ENCODE measurements around the gene RECK. TPM values are rescaled to one million over a fixed set of nuclear protein-coding genes. Genes with fewer than 3 reads are reported as not detected.
"Not testable (repeated sequence)": the region's sequence is repeated elsewhere in the genome, so short reads cannot be mapped to it uniquely, and the experiment has no call there.

The RECK gene
- total RNA-seq, 2 donors from 2014 or later: 6.3 to 6.8 TPM

DNA sequence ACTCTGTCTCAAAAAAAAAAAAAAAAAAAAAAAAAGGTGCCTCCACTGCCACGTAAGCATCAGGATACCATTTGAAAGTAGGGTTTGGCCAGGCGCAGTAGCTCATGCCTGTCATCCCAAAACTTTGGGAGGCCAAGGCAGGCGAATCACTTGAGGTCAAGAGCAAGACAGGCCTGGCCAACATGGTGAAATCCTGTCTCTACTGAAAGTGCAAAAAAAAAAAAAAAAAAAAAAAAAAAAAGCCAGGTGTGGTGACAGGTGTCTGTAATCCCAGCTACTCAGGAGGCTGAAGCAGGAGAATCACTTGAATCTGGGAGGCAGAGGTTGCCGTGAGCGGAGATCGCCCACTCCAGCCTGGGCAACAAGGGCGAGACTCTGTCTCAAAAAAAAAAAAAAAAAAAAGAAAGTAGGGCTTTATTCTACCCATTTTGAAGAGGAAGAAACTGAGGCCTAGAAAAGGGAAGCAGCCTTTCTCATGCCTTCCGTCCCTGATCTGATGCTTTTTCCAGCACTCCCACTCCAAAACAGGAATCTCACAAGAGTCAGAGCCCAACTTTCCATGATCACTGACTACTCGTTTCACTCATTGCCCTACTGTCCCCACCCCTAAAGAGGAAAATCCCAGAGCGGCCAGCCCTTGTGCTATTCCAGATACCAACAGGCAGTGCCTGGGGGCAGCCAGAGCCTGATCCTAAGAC is 116.2 kb downstream of the RECK start:
- H3K4me3 Mint-ChIP-seq: peak overlapping the region in 1 of 2 donors; percentile 8
- DNase-seq: no peak
- peaks cover 57% of the 10 kb centered on the region for H3K4me1 Mint-ChIP-seq (ENCODE audit: low read depth)
- ATAC-seq (replicated peaks in 1 of 2): no peak
- H3K27me3 Mint-ChIP-seq (ENCODE audit: low read depth): no peaks in the 10 kb centered on the region
- no peaks in the 10 kb centered on the region for H3K9me3 Mint-ChIP-seq
- peaks cover 5 to 6% of the 10 kb centered on the region in 2 donors for H3K36me3 Mint-ChIP-seq (ENCODE audit: insufficient read depth in 2 of 2)
- H3K27ac Mint-ChIP-seq: no peak overlapping the region

GRCh38 chr9:36153746-36154145 is 117.0 kb downstream of the RECK start:
- H3K27ac Mint-ChIP-seq: peak overlapping the region; percentile 74
- H3K4me1 Mint-ChIP-seq (ENCODE audit: low read depth): peaks cover 57% of the 10 kb centered on the region
- no peaks in the 10 kb centered on the region for H3K27me3 Mint-ChIP-seq (ENCODE audit: low read depth)
- no peak for ATAC-seq (replicated peaks in 1 of 2)
- peaks cover 5 to 6% of the 10 kb centered on the region in 2 donors for H3K36me3 Mint-ChIP-seq (ENCODE audit: insufficient read depth in 2 of 2)
- H3K4me3 Mint-ChIP-seq: no peak overlapping the region
- no peaks in the 10 kb centered on the region for H3K9me3 Mint-ChIP-seq
- DNase-seq: no peak

DNA sequence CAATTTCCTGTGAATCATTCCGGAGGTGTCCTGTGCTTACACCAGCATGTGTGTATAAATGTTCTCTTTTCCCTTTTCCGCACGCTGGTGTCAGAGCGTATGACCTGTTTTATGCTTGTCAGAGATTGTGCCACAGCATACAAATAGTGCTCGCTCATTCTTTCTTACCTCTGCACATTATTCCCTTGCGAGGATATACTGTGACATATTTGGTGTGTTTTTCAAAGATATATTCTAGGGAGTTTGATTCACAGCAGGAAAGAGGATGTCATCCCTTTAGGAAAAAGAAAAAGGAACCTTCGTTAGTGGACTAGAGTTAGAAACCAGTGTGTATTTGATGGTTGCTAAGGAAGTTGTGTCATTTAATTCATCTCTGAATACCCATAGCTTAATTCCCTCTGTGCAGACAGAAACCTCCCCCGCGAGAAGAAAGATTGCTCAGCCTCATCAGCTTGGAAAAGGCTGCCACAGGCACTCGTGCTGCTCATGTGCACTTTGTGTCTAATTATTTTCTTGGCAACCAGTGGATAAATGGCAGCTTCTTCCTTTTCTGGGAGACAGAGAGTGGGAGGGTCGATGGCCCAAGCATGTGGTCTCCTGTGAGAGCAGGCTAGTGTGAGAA is 117.7 kb downstream of the RECK start:
- no peaks in the 10 kb centered on the region for H3K27me3 Mint-ChIP-seq (ENCODE audit: low read depth)
- H3K9me3 Mint-ChIP-seq: no peaks in the 10 kb centered on the region
- H3K4me1 Mint-ChIP-seq (ENCODE audit: low read depth): peaks cover 53% of the 10 kb centered on the region
- no peak for ATAC-seq (replicated peaks in 1 of 2)
- peaks cover 5 to 7% of the 10 kb centered on the region in 2 donors for H3K36me3 Mint-ChIP-seq (ENCODE audit: insufficient read depth in 2 of 2)
- DNase-seq: no peak
- H3K4me3 Mint-ChIP-seq: peak overlapping the region in 1 of 2 donors; percentile 26
- H3K27ac Mint-ChIP-seq: peak overlapping the region; percentile 22

DNA sequence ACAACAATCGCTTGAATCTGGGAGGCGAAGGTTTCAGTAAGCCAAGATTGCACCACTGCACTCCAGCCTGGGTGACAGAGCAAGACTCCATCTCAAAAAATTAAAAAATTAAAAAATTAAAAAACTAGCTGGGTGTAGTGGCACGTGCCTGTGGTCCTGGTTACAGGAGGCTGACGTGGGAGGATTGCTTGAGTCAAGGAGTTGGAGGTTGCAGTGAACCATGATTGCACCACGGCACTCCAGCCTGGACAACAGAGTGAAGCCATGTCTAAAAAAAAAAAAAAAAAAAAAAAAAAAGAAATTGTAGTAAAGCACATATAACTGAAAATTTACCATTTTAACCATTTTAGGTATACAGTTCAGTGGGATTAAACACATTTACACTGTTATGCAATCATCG is 119.4 kb downstream of the RECK start:
- peaks cover 5 to 7% of the 10 kb centered on the region in 2 donors for H3K36me3 Mint-ChIP-seq (ENCODE audit: insufficient read depth in 2 of 2)

GRCh38 chr9:36158122-36158521 is 121.4 kb downstream of the RECK start:
- Mint-ChIP-seq H3K9me3 (no peaks in the 10 kb centered on the region), H3K4me1 (ENCODE audit: low read depth) (peaks cover 18% of the 10 kb centered on the region), H3K27me3 (ENCODE audit: low read depth) (no peaks in the 10 kb centered on the region), H3K4me3 (no peak overlapping the region), H3K27ac (no peak overlapping the region), H3K36me3 (ENCODE audit: insufficient read depth in 2 of 2) (peaks cover 4 to 5% of the 10 kb centered on the region in 2 donors)
- ATAC-seq (replicated peaks in 1 of 2): no peak
- no peak for DNase-seq

More for the DNA sequence above, 119.4 kb downstream of the RECK start:
- no peaks in the 10 kb centered on the region for H3K9me3 Mint-ChIP-seq
- no peaks in the 10 kb centered on the region for H3K27me3 Mint-ChIP-seq (ENCODE audit: low read depth)
- ATAC-seq (replicated peaks in 1 of 2) (no peak), DNase-seq (no peak)
- H3K4me3 Mint-ChIP-seq: no peak overlapping the region
- H3K4me1 Mint-ChIP-seq (ENCODE audit: low read depth): peaks cover 36% of the 10 kb centered on the region
- H3K27ac Mint-ChIP-seq: no peak overlapping the region

DNA sequence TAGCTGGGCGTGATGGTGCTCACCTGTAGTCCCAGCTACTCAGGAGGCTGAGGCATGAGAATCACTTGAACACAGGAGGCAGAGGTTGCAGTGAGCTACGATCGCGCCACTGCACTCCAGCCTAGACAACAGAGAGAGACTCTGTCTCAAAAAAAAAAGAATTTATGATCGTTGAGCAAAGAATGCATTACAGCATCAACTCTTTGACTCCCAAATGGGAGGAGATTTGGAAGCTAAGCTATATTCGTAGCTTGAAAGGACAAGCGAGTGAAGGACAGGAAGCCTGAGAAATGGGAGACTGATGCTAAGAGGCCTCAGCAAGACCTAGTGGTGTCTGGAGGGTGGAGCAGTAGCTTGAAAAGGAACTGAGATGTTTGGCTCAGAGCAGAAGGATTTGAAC is 122.2 kb downstream of the RECK start:
- ATAC-seq (replicated peaks in 1 of 2) (no peak), DNase-seq (no peak)
- H3K27me3 Mint-ChIP-seq (ENCODE audit: low read depth): no peaks in the 10 kb centered on the region
- peaks cover 12% of the 10 kb centered on the region for H3K4me1 Mint-ChIP-seq (ENCODE audit: low read depth)
- H3K27ac Mint-ChIP-seq: no peak overlapping the region
- H3K4me3 Mint-ChIP-seq: no peak overlapping the region
- peaks cover 3 to 5% of the 10 kb centered on the region in 2 donors for H3K36me3 Mint-ChIP-seq (ENCODE audit: insufficient read depth in 2 of 2)
- H3K9me3 Mint-ChIP-seq: no peaks in the 10 kb centered on the region

DNA sequence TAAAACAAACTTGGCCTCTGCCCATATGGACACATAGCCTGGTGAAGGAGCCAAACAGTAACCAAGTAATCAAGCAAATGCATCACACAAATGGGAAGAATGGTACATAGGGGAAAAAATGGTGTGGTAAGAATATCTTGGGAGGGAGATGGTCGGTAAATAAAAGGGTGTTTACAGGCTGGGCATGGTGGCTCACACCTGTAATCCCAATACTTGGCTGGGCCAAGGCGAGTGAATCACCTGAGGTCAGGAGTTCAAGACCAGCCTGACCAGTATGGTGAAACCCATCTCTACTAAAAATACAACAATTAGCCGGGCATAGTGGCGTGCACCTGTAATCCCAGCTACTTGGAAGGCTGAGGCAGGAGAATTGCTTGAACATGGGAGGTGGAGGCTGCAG is 122.8 kb downstream of the RECK start:
- not testable (repeated sequence) for H3K36me3 Mint-ChIP-seq (ENCODE audit: insufficient read depth in 2 of 2)

DNA sequence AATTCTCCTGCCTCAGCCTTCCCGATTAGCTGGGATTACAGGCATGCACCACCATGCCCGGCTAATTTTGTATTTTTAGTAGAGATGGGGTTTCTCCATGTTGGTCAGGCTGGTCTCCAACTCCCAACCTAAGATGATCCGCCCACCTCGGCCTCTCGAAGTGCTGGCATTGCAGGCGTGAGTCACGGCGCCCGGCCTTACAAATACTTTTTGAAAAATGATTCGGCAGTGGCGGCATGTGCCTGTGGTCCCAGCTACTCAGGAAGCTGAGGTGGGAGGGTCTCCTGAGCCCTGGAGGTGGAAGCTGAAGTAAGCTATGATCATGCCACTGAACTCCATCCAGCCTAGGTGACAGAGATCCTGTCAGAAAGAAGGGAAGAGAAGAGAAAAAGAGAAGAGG is 123.4 kb downstream of the RECK start:
- not testable (repeated sequence) for H3K9me3 Mint-ChIP-seq; DNase-seq; ATAC-seq (replicated peaks in 1 of 2); H3K4me3 Mint-ChIP-seq; H3K36me3 Mint-ChIP-seq (ENCODE audit: insufficient read depth in 2 of 2); H3K27ac Mint-ChIP-seq; H3K27me3 Mint-ChIP-seq (ENCODE audit: low read depth)
- peaks cover 12% of the 10 kb centered on the region for H3K4me1 Mint-ChIP-seq (ENCODE audit: low read depth)

More for the DNA sequence above, 122.8 kb downstream of the RECK start:
- H3K27ac Mint-ChIP-seq; ATAC-seq (replicated peaks in 1 of 2); H3K9me3 Mint-ChIP-seq; H3K27me3 Mint-ChIP-seq (ENCODE audit: low read depth); H3K4me3 Mint-ChIP-seq; DNase-seq: not testable (repeated sequence)
- peaks cover 12% of the 10 kb centered on the region for H3K4me1 Mint-ChIP-seq (ENCODE audit: low read depth)

DNA sequence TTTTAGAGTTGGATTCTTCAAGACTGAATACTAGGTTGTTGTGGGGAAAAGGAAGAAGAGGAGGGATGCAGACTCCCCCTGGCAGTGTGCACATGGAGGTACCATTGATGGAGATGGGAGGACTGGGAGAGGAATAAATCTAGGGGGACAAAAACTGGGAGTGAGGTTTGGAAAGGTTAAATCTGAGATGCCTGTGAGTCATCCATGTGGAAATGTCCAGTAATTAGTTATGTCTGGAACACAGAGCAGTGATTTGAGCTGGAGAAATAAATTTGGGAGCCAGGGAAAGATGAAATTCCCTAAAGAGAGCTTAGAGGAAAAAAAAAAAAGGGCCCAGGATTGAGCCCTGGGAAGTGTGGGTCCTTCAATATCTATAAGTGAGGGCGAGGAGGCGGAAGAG is 124.5 kb downstream of the RECK start:
- H3K27me3 Mint-ChIP-seq (ENCODE audit: low read depth): no peaks in the 10 kb centered on the region
- no peaks in the 10 kb centered on the region for H3K9me3 Mint-ChIP-seq
- ATAC-seq (replicated peaks in 1 of 2) (no peak), DNase-seq (no peak)
- H3K36me3 Mint-ChIP-seq (ENCODE audit: insufficient read depth in 2 of 2): peaks cover 1 to 3% of the 10 kb centered on the region in 2 donors
- peaks cover 12% of the 10 kb centered on the region for H3K4me1 Mint-ChIP-seq (ENCODE audit: low read depth)
- H3K27ac Mint-ChIP-seq: no peak overlapping the region
- H3K4me3 Mint-ChIP-seq: no peak overlapping the region

DNA sequence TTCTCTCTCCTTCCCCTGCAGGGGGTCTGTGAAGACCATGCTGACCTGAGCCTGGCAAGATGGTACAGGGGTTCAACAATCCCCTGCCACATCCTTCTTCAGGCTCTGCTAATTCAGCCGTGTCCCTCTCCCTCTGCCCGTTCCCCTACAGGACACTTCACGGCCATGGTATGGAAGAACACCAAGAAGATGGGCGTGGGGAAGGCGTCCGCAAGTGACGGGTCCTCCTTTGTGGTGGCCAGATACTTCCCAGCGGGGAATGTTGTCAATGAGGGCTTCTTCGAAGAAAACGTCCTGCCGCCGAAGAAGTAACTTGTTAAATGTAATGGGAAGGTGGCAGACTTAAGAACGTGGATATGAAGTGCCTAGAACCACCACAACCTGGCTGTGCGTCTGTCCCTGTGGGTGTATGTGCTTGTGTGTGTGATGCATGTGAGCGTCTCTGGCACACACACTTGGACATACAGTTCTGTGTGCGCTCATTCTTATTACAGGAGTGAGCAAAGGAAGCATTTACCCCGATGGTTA is 125.6 kb downstream of the RECK start:
- DNase-seq (no peak), ATAC-seq (replicated peaks in 1 of 2) (no peak)
- no peaks in the 10 kb centered on the region for H3K9me3 Mint-ChIP-seq
- no peak overlapping the region for H3K27ac Mint-ChIP-seq
- peaks cover 0 to 1% of the 10 kb centered on the region in 2 donors for H3K36me3 Mint-ChIP-seq (ENCODE audit: insufficient read depth in 2 of 2)
- H3K4me3 Mint-ChIP-seq: no peak overlapping the region
- H3K4me1 Mint-ChIP-seq (ENCODE audit: low read depth): peaks cover 12% of the 10 kb centered on the region
- H3K27me3 Mint-ChIP-seq (ENCODE audit: low read depth): no peaks in the 10 kb centered on the region

DNA sequence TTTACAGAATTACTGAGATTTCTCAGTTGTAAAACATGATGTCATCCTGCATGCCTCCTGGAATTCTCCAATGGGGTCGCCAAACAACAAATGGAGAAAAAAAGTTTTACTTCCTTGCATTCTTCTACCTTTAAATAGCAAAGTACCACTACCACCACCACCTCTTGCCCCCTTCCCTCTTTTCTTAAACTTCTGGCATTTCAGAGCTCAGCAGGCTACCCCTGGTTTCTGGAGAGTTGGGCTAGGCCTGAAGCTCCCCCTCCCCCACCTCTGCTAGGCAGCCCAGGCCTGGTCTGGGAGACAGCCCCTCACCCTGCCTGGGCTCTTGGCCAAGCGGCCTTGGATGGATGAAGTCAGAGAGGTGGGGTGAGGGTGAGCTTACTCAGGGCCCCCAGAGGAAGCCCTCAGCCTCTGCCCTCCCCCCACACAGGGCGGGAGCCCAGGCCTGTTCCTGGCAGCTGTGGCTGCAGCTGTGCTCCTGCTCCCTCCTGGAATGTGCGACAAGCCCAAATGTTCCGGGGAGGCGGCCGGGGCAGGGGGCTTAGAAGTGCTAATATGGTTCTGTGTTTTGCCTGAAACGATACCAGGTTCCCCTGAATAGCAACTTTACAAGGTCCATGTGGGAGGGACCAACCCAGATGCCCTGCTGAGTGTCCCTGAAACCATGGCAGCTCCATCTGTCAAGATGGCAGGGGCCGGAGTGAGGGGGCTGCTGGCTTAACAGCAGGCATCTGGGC is 126.5 kb downstream of the RECK start:
- no peak overlapping the region for H3K27ac Mint-ChIP-seq
- DNase-seq: no peak
- peaks cover 8% of the 10 kb centered on the region for H3K4me1 Mint-ChIP-seq (ENCODE audit: low read depth)
- H3K27me3 Mint-ChIP-seq (ENCODE audit: low read depth): no peaks in the 10 kb centered on the region
- H3K9me3 Mint-ChIP-seq: no peaks in the 10 kb centered on the region
- H3K4me3 Mint-ChIP-seq: no peak overlapping the region
- peaks cover 0 to 1% of the 10 kb centered on the region in 2 donors for H3K36me3 Mint-ChIP-seq (ENCODE audit: insufficient read depth in 2 of 2)
- ATAC-seq (replicated peaks in 1 of 2): no peak

DNA sequence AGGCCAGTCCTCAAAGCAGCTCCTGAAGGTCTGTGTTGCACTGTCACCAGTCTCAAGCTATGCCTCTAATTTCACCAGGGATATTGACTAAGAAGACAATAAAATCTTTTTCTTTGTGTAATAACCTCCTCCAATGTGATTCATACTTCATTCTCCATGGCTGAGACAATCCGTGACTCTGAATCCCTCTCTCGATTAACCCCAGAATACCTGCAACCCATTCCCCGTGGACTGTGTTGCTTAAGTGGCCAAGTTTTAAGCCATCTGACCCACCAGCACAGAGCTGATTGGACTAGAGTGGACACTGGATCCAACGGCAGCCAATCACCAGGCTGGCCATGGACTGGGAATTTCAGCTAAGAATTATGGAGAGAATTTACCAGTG is 127.1 kb downstream of the RECK start:
- no peak overlapping the region for H3K4me3 Mint-ChIP-seq
- H3K27ac Mint-ChIP-seq: no peak overlapping the region
- H3K27me3 Mint-ChIP-seq (ENCODE audit: low read depth): no peaks in the 10 kb centered on the region
- ATAC-seq (replicated peaks in 1 of 2) (no peak), DNase-seq (no peak)
- H3K36me3 Mint-ChIP-seq (ENCODE audit: insufficient read depth in 2 of 2): peaks cover 0 to 1% of the 10 kb centered on the region in 2 donors
- peaks cover 2% of the 10 kb centered on the region for H3K4me1 Mint-ChIP-seq (ENCODE audit: low read depth)
- H3K9me3 Mint-ChIP-seq: no peaks in the 10 kb centered on the region

- no peak overlapping the region for H3K27ac Mint-ChIP-seq
- no peak overlapping the region for H3K4me3 Mint-ChIP-seq
- no peaks in the 10 kb centered on the region for H3K4me1 Mint-ChIP-seq (ENCODE audit: low read depth)
- H3K9me3 Mint-ChIP-seq: no peaks in the 10 kb centered on the region
- ATAC-seq (replicated peaks in 1 of 2): no peak
- H3K36me3 Mint-ChIP-seq (ENCODE audit: insufficient read depth in 2 of 2): peaks cover 0 to under 1% of the 10 kb centered on the region in 2 donors
- DNase-seq: no peak
- H3K27me3 Mint-ChIP-seq (ENCODE audit: low read depth): no peaks in the 10 kb centered on the region
Measured at GRCh38 chr9:36164372-36164771, 127.7 kb downstream of the RECK start.

Measured in activated T-cell treated with anti-CD3 and anti-CD28 coated beads, Interleukin-2, amount 50 U/mL, for 72 hours (primary cell).